ENCODE measurements around the gene CDC23.

DNA sequence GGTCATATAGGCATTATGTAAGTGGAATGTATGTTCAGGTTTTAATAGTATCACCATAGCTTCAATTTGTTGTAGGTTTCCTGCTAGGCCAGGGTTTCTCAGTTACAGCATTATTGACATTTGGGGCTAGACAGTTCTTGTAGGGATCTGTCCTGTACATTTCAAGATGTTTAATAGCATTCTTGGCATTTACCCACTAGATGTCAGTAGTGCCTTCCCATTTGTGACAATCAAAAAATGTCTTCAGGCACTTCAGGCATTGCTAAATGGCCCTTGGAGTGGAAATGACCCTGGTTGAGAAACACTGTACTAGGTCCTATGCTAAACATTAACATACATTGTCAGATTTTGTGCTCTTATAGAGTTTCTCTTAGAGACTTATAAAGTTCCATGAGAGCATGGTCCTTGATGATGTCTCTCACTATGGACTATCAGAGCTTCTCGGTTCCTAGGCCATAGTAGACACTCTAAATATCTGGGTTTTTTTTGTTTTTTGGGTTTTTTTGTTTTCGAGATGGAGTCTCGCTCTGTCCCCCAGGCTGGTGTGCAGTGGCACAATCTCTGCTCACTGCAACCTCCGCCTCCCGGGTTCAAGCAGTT is 32.8 kb downstream of the CDC23 start:
- TF ChIP-seq, protein P1, sequence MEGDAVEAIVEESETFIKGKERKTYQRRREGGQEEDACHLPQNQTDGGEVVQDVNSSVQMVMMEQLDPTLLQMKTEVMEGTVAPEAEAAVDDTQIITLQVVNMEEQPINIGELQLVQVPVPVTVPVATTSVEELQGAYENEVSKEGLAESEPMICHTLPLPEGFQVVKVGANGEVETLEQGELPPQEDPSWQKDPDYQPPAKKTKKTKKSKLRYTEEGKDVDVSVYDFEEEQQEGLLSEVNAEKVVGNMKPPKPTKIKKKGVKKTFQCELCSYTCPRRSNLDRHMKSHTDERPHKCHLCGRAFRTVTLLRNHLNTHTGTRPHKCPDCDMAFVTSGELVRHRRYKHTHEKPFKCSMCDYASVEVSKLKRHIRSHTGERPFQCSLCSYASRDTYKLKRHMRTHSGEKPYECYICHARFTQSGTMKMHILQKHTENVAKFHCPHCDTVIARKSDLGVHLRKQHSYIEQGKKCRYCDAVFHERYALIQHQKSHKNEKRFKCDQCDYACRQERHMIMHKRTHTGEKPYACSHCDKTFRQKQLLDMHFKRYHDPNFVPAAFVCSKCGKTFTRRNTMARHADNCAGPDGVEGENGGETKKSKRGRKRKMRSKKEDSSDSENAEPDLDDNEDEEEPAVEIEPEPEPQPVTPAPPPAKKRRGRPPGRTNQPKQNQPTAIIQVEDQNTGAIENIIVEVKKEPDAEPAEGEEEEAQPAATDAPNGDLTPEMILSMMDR (IDR thresholded peaks at IDR 0.05) = no peak
- TF ChIP-seq POLR2A (IDR thresholded peaks at IDR 0.05) (no peak), POLR2AphosphoS5 (IDR thresholded peaks at IDR 0.05; ENCODE audit: insufficient read depth in 1 of 2, low read depth in 1 of 2) (no peak)
